Activated CD8-positive, alpha-beta memory T cell treated with anti-CD3 and anti-CD28 coated beads, Interleukin-2, amount 50 U/mL, for 1 hour (primary cell): ENCODE results near the gene NELFA.
"Not testable (repeated sequence)": the region's sequence is repeated elsewhere in the genome, so short reads cannot be mapped to it uniquely, and the experiment has no call there.

ENCODE experiments used
- DNase-seq: peaks from one replicate; pipeline ENCODE4 v3.0.0-alpha.2; 2020; ENCODE audit errors: extremely low read depth

Gene NELFA

GRCh38 chr4:2040391-2041238, 31.8 kb upstream of the NELFA start:
- DNase-seq = no peak

GRCh38 chr4:2036866-2037265, 28.1 kb upstream of the NELFA start:
- DNase-seq = no peak

- DNase-seq = no peak
Observed at GRCh38 chr4:2036327-2036726, 27.6 kb upstream of the NELFA start.

GRCh38 chr4:2031161-2031560, 22.4 kb upstream of the NELFA start:
- DNase-seq = not testable (repeated sequence)

- DNase-seq = not testable (repeated sequence)
Observed at GRCh38 chr4:2027120-2027519, 18.3 kb upstream of the NELFA start.

- no peak for DNase-seq
Observed at GRCh38 chr4:2025817-2026216, 17.0 kb upstream of the NELFA start.

- DNase-seq = no peak
Observed at GRCh38 chr4:2024683-2025082, 15.9 kb upstream of the NELFA start.

GRCh38 chr4:2021358-2022018, 12.7 kb upstream of the NELFA start:
- DNase-seq = not testable (repeated sequence)

GRCh38 chr4:2015008-2015407, 6.2 kb upstream of the NELFA start:
- no peak for DNase-seq

GRCh38 chr4:2011583-2011982, 2.8 kb upstream of the NELFA start:
- DNase-seq = no peak

GRCh38 chr4:2009651-2010233, 968 bp upstream of the NELFA start:
- DNase-seq = no peak

- DNase-seq = no peak
Observed at GRCh38 chr4:2008671-2008920, 178 bp downstream of the NELFA start.

- no peak for DNase-seq
Observed at GRCh38 chr4:2007804-2008670, 737 bp downstream of the NELFA start.

- DNase-seq = no peak
Observed at GRCh38 chr4:2006956-2007653, 1.7 kb downstream of the NELFA start.

- DNase-seq = no peak
Observed at GRCh38 chr4:2006367-2006766, 2.4 kb downstream of the NELFA start.

- DNase-seq = not testable (repeated sequence)
Observed at GRCh38 chr4:2003361-2003760, 5.4 kb downstream of the NELFA start.

GRCh38 chr4:1999308-1999707, 9.5 kb downstream of the NELFA start:
- DNase-seq = not testable (repeated sequence)

- DNase-seq = no peak
Observed at GRCh38 chr4:1998296-1998695, 10.5 kb downstream of the NELFA start.

- no peak for DNase-seq
Observed at GRCh38 chr4:1997712-1998111, 11.1 kb downstream of the NELFA start.

GRCh38 chr4:1996866-1997611, 11.7 kb downstream of the NELFA start:
- DNase-seq = no peak

- DNase-seq = no peak
Observed at GRCh38 chr4:1994938-1995337, 13.8 kb downstream of the NELFA start.
